Nucleus accumbens (tissue), 56 donors: ENCODE measurements around the gene KCNAB2.

Source experiments
- DNase-seq, 56 donors: peaks; one replicate each; lab custom pipeline; 2025; lab: John Stamatoyannopoulos, UW

The KCNAB2 gene

GRCh38 chr1:6045561-6045960 lies at the start of gene KCNAB2:
TSS of gene KCNAB2 (plus strand) at chr1:6045888. CDS start at chr1:6051537, 5,649 bp downstream.
- DNase-seq: no peak

DNA sequence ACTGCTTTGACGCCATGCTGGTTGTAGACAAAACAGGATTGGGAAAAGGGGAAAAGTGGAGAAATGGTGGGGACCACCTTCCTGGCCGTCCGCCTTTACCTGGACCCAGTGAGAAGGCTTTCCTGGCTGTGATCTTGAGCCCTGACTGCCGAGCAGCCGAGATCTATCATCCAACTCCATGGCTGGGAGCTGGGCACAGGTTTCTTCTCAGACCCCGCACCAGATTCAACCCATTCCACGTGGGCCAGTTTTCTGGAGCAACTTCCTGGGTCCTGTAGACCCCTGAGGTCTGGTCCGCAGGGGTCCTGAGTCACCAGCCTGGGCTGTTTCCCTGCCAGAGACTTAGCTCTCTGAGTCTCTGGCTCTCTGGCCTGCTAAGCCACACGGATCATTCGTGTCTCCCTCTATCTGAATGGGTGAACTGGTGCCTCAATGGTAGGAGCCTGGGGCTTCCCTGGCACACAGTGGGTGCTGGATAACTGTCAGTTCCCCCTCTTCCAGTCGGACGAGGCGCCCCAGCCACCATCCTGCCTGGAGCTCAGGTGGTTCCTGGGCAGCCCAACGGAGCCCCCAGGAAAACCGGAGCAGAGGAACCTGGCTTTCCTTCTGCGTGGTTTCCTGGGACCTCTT lies 48.9 kb upstream of the KCNAB2 start:
- no peak for DNase-seq

- no peak for DNase-seq
Measured at GRCh38 chr1:5997316-5997715, 48.4 kb upstream of the KCNAB2 start.

DNA sequence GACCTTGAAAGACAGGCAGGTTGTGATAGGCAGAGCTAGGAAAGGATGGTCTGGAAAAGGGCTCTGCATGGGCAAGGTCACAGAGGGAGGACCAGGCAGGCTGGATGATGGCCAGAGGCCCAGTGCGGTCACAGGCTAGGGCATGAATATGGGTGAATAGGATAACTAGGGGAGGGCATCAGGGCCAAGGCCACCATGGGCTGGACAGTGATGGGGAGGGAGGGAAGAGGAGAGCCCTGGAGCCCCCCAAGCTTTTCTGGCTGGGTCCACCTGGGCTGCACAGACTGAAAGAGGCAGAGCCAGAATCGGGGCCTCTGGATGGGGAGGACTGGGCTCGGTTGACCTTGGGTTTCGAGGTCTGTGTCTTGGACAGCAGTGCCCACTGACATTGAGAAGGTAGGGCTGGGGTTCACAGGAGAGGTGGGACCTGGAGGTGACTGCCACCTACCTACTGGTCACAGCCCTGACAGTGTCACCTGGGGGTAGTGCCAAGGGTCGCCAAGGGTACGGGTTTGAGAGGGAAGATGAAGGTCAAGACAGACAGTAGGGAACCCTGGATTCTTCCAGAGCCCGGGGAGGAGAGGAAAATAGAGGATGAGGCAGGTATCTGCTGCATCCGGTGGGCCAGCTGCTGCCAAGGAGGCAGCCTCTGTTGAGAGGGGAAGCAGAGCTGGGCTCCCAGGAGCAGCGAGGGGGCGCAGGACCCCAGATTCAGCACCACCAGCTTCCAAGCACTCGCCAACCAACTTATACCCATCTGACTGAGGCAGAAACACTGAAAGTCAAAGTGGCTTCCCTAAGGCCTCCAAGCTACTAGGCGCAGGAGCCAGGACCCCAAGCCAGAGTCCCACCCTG lies 47.4 kb upstream of the KCNAB2 start:
- DNase-seq: no peak

DNA sequence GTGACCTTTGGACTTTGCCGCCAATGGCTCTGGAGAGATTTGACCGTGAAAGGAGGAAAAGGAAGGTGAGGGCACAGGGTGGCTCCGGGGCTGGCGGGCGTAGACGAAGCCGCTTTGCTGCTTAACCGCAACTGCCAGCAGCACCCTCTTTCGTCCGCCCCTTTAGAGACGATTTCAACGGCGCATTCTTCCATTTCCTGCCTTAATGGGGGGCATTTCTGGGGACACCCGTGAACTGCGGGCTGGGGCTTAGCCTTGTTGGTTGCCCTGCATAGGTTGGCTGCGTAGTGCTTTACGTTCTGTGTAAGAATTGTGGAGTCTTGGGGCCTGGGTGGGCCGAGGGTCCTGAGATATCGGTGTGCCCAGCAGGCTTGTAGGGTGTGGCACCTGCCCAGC lies 46.8 kb upstream of the KCNAB2 start:
- DNase-seq: no peak

GRCh38 chr1:5999711-6000443 lies 45.8 kb upstream of the KCNAB2 start:
- DNase-seq: no peak

DNA sequence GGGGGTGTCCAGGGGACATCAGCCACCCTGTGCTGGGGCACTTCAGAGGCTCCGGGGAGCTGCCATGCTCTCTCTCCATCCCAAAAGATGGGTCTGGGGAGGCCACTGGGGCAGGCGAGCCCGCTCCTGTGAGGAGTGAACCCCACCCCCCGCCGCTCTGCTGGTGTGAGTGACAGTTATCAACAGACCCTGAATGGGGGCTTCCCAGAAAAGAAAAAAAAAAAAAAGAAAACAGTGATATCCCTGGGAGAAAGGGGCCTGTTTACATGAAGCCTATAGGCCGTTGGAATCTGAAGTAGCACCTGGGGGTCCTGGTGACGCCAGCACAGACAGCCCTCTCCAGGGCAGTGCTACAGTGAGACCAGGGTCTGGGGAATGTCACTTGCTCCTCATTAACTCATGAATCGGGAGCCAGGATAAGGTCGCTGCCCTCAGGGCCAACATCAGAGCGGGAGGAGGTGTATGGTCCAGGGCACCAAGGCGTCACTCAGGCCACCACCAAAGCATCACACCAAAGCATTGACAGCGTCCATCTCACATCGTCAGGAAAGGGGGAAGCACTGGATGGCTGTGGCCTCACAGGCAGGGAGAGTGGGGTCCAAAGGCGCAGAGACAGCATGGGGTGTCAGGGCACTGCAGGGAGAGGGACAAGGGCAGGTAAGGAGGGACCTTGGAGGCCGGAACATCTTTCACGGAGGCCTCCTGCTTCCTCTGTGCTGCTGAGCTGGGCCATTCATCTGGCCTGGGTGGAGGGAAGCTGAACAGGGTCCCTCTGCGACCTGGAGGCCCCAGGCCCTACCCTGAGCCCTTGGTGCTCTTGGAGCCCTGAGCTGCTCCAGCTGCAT lies 45.0 kb upstream of the KCNAB2 start:
- DNase-seq: no peak

GRCh38 chr1:6001992-6002576 lies 43.6 kb upstream of the KCNAB2 start:
- DNase-seq: no peak

DNA sequence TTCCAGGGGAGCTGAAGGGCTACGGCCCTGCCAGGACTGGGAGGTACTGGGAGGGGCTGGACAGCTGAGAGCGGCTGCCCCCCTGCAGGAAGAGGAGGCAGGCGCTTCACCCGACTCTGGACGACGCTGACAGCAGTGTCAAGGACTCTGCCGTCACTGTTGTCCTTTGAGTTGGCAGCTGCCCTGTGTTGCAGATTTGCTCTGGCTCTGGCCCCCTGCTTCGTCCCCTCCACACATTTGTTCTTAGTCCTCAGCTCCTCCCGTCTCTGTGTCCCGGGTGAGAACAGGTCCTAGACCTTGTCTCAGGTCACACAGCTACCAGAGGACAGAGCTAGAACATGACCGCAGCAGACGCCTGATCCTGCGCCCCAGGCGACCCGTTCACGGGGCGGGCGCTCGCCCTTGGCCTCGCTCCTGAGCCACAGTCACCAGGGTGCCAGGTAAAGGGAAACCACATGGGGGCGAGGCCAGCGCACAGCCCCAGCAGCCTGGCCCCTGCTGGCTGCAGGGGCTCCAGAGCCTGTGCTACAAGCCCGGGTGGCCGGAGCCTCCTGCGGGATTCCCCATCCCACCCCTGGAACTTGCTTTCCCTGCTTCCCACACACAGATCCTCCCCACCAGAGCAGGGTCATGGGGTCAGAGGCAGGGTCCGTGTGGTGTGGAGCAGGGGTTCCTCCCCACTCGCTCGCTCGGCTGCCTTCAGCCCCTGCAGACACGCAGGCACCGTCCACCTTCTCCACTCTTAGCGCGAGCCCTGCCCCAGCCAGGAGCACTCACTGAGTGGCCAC lies 42.8 kb upstream of the KCNAB2 start:
- no peak for DNase-seq

DNA sequence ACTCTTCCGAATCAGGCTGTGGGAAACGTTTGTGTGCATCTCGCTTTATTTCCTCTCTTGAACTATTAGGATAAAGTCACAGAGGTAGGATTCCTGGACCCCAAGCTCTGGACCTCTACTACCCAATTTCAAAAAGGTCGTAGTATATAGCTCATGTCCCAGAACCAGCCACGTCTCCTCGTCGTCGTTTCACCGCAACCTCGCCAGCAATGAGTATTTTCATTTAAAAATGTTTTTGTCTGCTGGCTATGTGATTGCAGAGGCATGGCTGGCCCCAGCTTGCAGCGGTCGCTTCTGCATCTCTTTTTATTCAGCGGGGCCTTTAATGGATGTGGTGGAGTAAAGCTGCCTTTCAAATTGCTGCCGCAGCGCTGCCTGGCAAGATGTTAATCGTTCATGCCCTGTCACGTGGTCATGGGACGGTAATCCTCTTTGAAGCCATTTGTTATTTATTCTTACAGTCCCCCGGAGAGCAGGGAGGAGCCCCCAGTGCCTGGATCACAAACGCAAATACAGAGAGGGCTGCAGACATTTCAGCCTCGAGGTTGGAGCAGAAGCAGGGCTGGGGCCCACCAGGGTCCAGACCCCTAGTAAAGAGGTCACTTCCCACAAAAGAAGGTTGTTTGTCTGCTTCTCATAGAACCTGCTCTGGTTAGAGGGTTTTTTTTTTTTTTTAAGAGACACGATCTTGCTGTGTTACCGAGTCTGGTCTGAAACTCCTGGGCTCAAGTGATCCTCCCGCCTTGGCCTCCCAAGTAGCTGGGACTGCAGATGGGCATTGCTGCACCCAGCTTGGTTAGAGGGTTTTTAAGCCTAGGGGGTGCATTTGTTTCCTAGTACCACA lies 41.9 kb upstream of the KCNAB2 start:
- no peak for DNase-seq

DNA sequence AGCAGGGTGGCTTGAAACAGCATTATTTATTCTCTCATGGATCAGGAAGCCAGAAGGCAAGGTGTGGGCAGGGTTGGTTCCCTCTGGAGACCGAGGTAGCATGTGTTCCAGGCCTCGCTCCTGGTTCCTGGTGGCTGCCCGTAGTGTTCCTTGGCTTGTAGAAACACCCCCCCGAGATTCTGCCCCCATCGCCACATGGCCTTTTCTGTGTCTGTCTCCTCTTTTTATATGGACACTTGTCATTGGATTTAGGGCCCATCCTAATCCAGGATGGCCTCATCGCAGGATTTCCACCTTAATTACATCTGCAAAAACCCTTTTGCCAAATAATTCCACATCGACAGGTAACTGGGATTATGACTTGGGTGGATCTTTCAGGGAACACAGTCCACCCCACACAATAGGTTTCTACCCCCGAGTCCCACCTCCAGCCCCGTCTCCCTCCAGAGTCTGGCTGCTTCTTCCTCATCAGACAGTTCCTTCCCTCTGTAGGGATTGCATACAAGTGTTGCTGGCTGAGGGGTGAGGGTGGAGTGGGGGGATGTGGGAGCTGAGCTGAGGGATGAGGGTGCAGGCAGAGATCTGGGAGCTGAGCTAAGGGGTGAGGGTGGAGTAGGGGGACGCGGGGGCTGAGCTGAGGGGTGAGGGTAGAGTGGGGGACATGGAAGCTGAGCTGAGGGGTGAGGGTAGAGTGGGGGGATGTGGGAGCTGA lies 41.1 kb upstream of the KCNAB2 start:
- DNase-seq: no peak

- no peak for DNase-seq
Measured at GRCh38 chr1:6005276-6005917, 40.3 kb upstream of the KCNAB2 start.

GRCh38 chr1:6006882-6007281 lies 38.8 kb upstream of the KCNAB2 start:
- DNase-seq: no peak

DNA sequence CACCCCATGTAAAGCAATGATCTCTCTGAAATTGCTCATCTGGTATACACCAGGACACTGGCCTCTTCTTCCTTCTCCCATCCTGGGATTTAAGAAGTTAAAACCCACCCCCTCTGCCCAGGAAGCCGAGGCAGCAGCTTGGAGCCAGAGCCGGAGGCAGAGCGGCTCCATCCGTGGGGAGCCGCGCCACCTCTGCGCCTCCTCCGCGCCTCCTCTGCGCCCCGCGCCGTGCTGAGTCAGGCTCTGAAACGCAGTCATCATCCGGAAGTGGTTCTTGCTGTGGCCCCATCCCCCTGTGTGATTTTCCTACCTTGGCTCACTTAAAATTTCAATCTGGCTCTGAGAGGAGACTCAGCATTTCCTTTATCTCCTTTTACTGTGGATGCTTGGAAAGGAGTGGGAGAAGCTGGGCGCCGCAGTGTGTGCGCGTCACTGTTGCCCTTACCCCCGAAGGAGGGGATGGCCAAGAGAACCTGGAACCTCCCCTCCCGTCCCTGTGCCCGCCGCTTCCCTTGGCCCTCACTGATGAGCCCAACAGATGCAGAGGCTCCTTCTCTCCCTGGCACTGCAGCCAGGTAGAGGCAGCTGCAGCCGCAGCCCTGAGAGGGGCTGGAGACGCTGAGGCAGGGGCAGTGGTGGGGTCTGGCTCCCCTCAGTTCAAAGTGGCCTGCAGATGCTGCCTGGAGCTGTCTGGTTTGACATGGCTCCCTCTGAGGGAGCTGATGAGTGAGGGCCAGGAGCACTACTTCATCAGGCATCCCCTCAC lies 38.2 kb upstream of the KCNAB2 start:
- peak in 20 of 56 donors; percentile 14 to 71 (median 38) for DNase-seq

- no peak for DNase-seq
Measured at GRCh38 chr1:6008084-6008415, 37.6 kb upstream of the KCNAB2 start.

- no peak for DNase-seq
Measured at GRCh38 chr1:6008696-6009095, 37.0 kb upstream of the KCNAB2 start.
